Kidney (tissue), 14 donors: ENCODE results near the gene NCKAP5. TPM values are rescaled to one million over a fixed set of nuclear protein-coding genes. Genes with fewer than 3 reads are reported as not detected.

Experiments used
- DNase-seq, 5 donors: peaks; one replicate each; pipeline ENCODE4 v3.0.0-alpha.2; 2013 to 2020
- FAIRE-seq: peaks from 2 replicates; lab custom pipeline; 2012; peaks lifted over from hg19 to GRCh38; lab: Jason Lieb, UNC
- H3K27ac ChIP-seq, 2 donors: one replicate each; pipeline ENCODE4 v1.7.0; 2013; ENCODE audit warnings: low read depth in 2 of 2, low read length in 2 of 2, inconsistent platforms in 1 of 2
- H3K27me3 ChIP-seq: one replicate; pipeline ENCODE4 v1.7.1; 2013; ENCODE audit warnings: low read length, inconsistent platforms; ENCODE audit not compliant: control insufficient read depth, insufficient read depth
- H3K36me3 ChIP-seq, 3 donors: one replicate each; pipeline versions ENCODE4 v1.7.0 to v1.7.1; 2013; ENCODE audit warnings: low read length in 3 of 3, control low read depth in 1 of 3, inconsistent platforms in 1 of 3; ENCODE audit not compliant: insufficient read depth in 3 of 3, control insufficient read depth in 2 of 3
- H3K4me1 ChIP-seq, 3 donors: one replicate each; pipeline versions ENCODE4 v1.7.0 to v1.7.1; 2013; ENCODE audit warnings: low read length in 3 of 3, inconsistent platforms in 1 of 3, low read depth in 1 of 3; ENCODE audit not compliant: control insufficient read depth in 2 of 3, insufficient read depth in 2 of 3
- H3K4me3 ChIP-seq, 3 donors: one replicate each; pipeline versions ENCODE4 v1.7.0 to v1.8.1; 2013; ENCODE audit warnings: low read length in 3 of 3, control low read depth in 1 of 3, inconsistent platforms in 1 of 3
- H3K9ac ChIP-seq, 3 donors: one replicate each; pipeline versions ENCODE4 v1.7.0 to v1.7.1; 2013; ENCODE audit warnings: low read length in 3 of 3, control low read depth in 1 of 3, inconsistent platforms in 1 of 3
- H3K9me3 ChIP-seq, 3 donors: one replicate each; pipeline versions ENCODE4 v1.7.0 to v1.7.1; 2013; ENCODE audit warnings: low read length in 3 of 3, control low read depth in 1 of 3, inconsistent platforms in 1 of 3; ENCODE audit not compliant: control insufficient read depth in 2 of 3, insufficient read depth in 1 of 3
- intact Hi-C: fragments of 100-400 bp; cut with DNase I; formaldehyde crosslinking; loops from one replicate; pipeline ENCODE4 v1.11.1; 2022
- polyA plus RNA-seq: library from polyadenylated mRNA; stranded (reverse); fragments of 350-450 nt; fragmentation: Illumina TruSeq; extraction: RNeasy Lipid Tissue Mini Kit (QIAGEN cat#74804); gene quantifications from one replicate; pipeline ENCODE4 v1.2.3, GENCODE V29; 2014; ENCODE audit warnings: low read depth, low replicate concordance; ENCODE audit not compliant: insufficient read depth
- total RNA-seq: library from RNA; stranded (reverse); fragmentation: NEBNext Ultra II Directional; extraction: Animal tissue kit (Norgen Biotek cat#: 25700); gene quantifications from one replicate; pipeline ENCODE4 v1.2.1, GENCODE V29; 2021
- TF ChIP-seq, protein P1 (sequence below): IDR thresholded peaks from 3 replicates; pipeline ENCODE4 v1.5.1; 2012; ENCODE audit warnings: mild to moderate bottlenecking, moderate library complexity, borderline replicate concordance; ENCODE audit not compliant: insufficient read depth; ENCODE audit errors: extremely low read depth
- donor health status: control.
- donor health status: control.
- donor health status: control.
- donor health status: control.
- donor health status: control.
- donor health status: DM: yes; HTN: yes; CAD: no.
- donor health status: Normal renal cell carcinoma (clear cell type).

Gene NCKAP5
- total and polyA plus RNA-seq, 2 donors from 2014 or later = 1.8 to 2.9 TPM

DNA sequence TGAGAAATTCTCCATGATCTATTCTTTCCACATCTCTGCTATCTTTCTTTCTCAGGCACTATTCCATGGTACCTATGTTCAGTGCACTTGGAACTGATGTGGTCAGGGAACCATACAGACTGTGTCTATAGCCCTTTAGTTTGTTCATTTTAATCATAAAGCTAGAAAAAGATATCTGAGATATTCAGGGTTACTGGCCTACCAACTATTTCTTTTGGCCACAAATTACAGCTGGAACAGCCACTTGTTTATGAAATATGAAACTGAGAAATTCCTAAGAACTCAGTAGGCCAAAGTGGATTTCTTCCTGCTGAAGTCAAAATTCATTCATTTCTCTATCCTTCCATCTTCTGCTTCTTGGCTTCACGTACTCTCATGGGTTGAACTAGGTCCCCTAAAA is 875.4 kb downstream of the NCKAP5 start:
- no peak for DNase-seq
- no peak for FAIRE-seq
- intact Hi-C loops = no loop called here

DNA sequence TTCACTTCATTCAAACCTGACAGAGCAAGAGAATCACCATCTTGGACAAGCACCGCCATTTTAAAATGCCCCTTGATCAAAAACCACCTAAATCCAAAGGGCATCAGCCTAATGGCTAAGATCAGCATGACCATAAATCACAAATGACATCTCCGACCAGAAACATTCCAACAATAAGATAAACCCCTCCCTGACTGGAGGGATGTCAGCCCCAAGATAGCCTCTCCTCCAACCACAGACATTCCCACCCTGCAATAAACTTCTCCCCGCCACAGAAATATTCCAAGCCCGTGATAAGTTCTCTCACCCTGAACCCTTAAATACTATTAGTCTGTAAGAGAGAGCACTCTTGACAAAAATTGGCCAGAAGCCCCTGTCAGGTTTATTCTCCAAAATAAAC is 876.7 kb downstream of the NCKAP5 start:
- Histone ChIP-seq H3K27me3 (no peaks in the 10 kb centered on the region), H3K9me3 (no peaks in the 10 kb centered on the region), H3K4me1 (no peaks in the 10 kb centered on the region), H3K4me3 (no peak overlapping the region), H3K9ac (no peak overlapping the region), H3K36me3 (no peaks in the 10 kb centered on the region), H3K27ac (no peak overlapping the region)
- peak in 1 of 5 donors; percentile 23 for DNase-seq
- no peak for FAIRE-seq
- intact Hi-C loops = no loop called here
- TF ChIP-seq, protein P1, sequence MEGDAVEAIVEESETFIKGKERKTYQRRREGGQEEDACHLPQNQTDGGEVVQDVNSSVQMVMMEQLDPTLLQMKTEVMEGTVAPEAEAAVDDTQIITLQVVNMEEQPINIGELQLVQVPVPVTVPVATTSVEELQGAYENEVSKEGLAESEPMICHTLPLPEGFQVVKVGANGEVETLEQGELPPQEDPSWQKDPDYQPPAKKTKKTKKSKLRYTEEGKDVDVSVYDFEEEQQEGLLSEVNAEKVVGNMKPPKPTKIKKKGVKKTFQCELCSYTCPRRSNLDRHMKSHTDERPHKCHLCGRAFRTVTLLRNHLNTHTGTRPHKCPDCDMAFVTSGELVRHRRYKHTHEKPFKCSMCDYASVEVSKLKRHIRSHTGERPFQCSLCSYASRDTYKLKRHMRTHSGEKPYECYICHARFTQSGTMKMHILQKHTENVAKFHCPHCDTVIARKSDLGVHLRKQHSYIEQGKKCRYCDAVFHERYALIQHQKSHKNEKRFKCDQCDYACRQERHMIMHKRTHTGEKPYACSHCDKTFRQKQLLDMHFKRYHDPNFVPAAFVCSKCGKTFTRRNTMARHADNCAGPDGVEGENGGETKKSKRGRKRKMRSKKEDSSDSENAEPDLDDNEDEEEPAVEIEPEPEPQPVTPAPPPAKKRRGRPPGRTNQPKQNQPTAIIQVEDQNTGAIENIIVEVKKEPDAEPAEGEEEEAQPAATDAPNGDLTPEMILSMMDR = no peak

More for the DNA sequence above, 875.4 kb downstream of the NCKAP5 start:
- Histone ChIP-seq H3K4me3 (no peak overlapping the region), H3K36me3 (no peaks in the 10 kb centered on the region), H3K4me1 (no peaks in the 10 kb centered on the region), H3K27ac (no peak overlapping the region), H3K9me3 (no peaks in the 10 kb centered on the region), H3K27me3 (no peaks in the 10 kb centered on the region), H3K9ac (no peak overlapping the region)
- TF ChIP-seq, protein P1 = no peak

- no peaks in the 10 kb centered on the region for H3K27me3 ChIP-seq
- TF ChIP-seq, protein P1 = no peak
- H3K9ac ChIP-seq = no peak overlapping the region
- H3K4me3 ChIP-seq = no peak overlapping the region
- no peaks in the 10 kb centered on the region for H3K36me3 ChIP-seq
- no peak overlapping the region for H3K27ac ChIP-seq
- intact Hi-C loops = no loop called here
- DNase-seq (no peak), FAIRE-seq (no peak)
- no peaks in the 10 kb centered on the region for H3K9me3 ChIP-seq
- H3K4me1 ChIP-seq = no peaks in the 10 kb centered on the region
Measured at GRCh38 chr2:132690664-132691303, 877.5 kb downstream of the NCKAP5 start.
